ENCODE data around the gene MXD4. TPM values are rescaled to one million over a fixed set of nuclear protein-coding genes. Genes with fewer than 3 reads are reported as not detected.

MXD4 gene
- total RNA-seq, 6 experiments from 2014 or later = 56.5 to 81.8 (median 60.3) TPM

DNA sequence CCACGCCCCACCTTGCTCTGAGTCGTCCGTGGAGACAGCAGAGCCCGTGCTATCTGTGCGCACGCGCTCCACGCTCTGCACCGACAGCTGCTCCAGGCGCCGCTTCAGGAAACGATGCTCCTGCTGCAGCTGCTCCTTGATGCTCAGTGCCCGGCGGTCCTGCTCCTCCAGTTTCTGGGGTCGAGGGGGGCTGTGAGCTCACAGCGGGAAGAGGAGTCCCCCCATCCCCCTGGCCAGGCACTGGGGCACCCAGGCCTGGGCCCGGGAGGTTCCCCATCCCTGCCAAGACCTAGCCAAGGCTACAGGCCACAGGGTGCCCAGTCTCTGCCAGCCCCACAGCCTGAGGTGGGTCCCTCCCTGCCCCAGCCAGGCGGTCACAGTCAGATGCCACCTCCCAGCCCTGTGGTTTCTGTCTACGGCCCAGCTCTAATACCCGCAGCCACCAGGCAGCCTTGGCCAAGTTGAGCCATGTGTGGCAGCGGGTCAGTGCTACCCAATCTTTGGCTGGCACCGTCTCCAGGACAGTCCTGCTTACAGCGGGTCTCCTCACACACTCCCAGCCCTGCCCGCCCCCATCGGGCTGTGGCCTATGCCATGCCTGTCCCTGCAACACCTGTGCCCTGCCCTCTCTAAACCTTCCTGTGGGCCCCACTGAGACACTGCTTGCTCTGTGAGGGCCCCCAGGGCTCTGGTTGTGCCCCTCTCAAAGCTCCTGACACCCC is 10.7 kb downstream of the MXD4 start:
- DNase-seq = no peak
- H3K9me3 Mint-ChIP-seq = no peaks in the 10 kb centered on the region
- no peak overlapping the region for H3K27ac Mint-ChIP-seq
- 0 out of 2 replicates have a peak, but pooled peaks cover 6% of the 10 kb centered on the region for H3K36me3 Mint-ChIP-seq (ENCODE audit: low read depth)
- TF ChIP-seq, protein P1, sequence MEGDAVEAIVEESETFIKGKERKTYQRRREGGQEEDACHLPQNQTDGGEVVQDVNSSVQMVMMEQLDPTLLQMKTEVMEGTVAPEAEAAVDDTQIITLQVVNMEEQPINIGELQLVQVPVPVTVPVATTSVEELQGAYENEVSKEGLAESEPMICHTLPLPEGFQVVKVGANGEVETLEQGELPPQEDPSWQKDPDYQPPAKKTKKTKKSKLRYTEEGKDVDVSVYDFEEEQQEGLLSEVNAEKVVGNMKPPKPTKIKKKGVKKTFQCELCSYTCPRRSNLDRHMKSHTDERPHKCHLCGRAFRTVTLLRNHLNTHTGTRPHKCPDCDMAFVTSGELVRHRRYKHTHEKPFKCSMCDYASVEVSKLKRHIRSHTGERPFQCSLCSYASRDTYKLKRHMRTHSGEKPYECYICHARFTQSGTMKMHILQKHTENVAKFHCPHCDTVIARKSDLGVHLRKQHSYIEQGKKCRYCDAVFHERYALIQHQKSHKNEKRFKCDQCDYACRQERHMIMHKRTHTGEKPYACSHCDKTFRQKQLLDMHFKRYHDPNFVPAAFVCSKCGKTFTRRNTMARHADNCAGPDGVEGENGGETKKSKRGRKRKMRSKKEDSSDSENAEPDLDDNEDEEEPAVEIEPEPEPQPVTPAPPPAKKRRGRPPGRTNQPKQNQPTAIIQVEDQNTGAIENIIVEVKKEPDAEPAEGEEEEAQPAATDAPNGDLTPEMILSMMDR (IDR thresholded peaks at IDR 0.05) = no peak
- H3K4me1 Mint-ChIP-seq (ENCODE audit: low read depth) = no peaks in the 10 kb centered on the region
- no peak overlapping the region for H3K4me3 Mint-ChIP-seq
- H3K27me3 Mint-ChIP-seq (ENCODE audit: insufficient read depth) = no peaks in the 10 kb centered on the region

DNA sequence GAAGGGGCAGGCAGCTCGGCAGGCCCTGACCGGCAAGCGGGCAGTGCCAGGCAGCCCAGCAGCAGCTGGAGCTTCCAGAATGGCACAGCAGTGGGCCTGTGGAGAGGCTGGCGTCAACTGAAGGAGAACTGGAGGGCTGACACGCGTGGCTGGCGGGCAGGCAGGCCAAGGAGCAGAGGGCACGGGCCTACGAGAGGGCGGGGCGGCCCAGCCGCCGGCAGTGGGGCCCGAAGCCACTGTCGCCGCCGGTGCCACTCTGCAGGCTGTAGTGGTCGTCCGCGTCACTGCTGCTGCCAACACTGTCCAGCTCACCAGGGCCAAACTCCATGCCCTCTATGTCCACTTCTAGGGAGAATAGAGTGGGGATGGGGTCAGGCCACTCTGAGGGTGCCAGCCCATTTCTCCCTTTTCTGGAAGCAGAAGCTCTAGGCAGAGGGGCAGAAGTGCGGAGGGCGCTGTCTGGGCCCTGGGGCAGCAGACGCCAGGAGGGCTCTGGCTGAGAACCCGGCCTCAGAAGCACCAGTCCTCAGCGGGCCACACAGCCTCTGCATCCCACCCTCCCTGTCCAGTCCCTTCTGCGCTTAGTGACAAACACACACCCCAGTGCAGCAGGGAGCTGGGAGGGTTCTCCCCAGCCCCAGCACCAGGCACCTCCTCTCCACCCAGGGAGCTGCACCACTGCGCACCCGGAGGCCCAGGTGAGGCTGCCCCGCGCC is 11.4 kb downstream of the MXD4 start:
- no peak for DNase-seq
- Mint-ChIP-seq H3K36me3 (ENCODE audit: low read depth) (0 out of 2 replicates have a peak, but pooled peaks cover 6% of the 10 kb centered on the region), H3K4me1 (ENCODE audit: low read depth) (peaks cover under 1% of the 10 kb centered on the region; the same call in 1 of the 2 replicates), H3K27ac (no peak overlapping the region), H3K9me3 (no peaks in the 10 kb centered on the region), H3K4me3 (no peak overlapping the region), H3K27me3 (ENCODE audit: insufficient read depth) (no peaks in the 10 kb centered on the region)
- TF ChIP-seq, protein P1 (IDR thresholded peaks at IDR 0.05) = no peak

GRCh38 chr4:2249526-2250356 is 12.2 kb downstream of the MXD4 start:
- H3K27ac Mint-ChIP-seq = no peak overlapping the region
- H3K36me3 Mint-ChIP-seq (ENCODE audit: low read depth) = 0 out of 2 replicates have a peak, but pooled peaks cover 6% of the 10 kb centered on the region
- DNase-seq = no peak
- no peaks in the 10 kb centered on the region for H3K9me3 Mint-ChIP-seq
- no peaks in the 10 kb centered on the region for H3K27me3 Mint-ChIP-seq (ENCODE audit: insufficient read depth)
- H3K4me3 Mint-ChIP-seq = no peak overlapping the region
- H3K4me1 Mint-ChIP-seq (ENCODE audit: low read depth) = peaks cover 9% of the 10 kb centered on the region
- TF ChIP-seq, protein P1 (IDR thresholded peaks at IDR 0.05) = no peak

DNA sequence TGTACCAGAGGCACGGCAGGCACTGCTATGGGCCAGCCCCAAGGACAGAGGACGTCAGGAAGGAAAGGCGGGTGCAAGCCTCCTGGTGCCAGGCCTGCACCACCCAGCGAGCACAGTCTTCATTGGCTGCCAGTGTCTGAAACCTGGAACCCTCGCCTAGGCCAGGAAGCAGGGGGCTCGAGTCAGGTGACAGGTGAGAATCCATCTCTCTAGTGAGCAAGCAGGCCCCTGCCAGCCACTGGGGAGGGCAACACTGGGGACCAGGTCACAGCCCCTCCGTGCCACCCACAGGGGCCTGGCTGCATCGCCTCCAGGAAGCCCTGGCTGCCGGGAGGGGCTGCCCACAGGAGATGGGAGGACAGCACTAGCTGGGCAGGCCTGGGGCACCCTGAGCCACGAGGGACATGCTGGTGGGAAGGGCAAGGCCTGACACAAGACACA is 13.1 kb downstream of the MXD4 start:
- Mint-ChIP-seq H3K4me1 (ENCODE audit: low read depth) (peaks cover 18% of the 10 kb centered on the region), H3K4me3 (no peak overlapping the region), H3K36me3 (ENCODE audit: low read depth) (no peaks in the 10 kb centered on the region), H3K9me3 (no peaks in the 10 kb centered on the region), H3K27me3 (ENCODE audit: insufficient read depth) (no peaks in the 10 kb centered on the region), H3K27ac (no peak overlapping the region; the same call in 1 of the 2 replicates)
- DNase-seq = no peak
- TF ChIP-seq, protein P1 (IDR thresholded peaks at IDR 0.05) = no peak

- Mint-ChIP-seq H3K27me3 (ENCODE audit: insufficient read depth) (no peaks in the 10 kb centered on the region), H3K4me3 (no peak overlapping the region), H3K9me3 (no peaks in the 10 kb centered on the region), H3K27ac (no peak overlapping the region), H3K36me3 (ENCODE audit: low read depth) (no peaks in the 10 kb centered on the region), H3K4me1 (ENCODE audit: low read depth) (peaks cover 24% of the 10 kb centered on the region)
- no peak for DNase-seq
- TF ChIP-seq, protein P1 (IDR thresholded peaks at IDR 0.05) = no peak
Observed at GRCh38 chr4:2248044-2248780, 13.7 kb downstream of the MXD4 start.

Data from HFFc6 (cell line).